ENCODE data around the gene LBX1.

The LBX1 gene

GRCh38 chr10:101267290-101267680 is 38.0 kb upstream of the LBX1 start:
- ChIA-PET CTCF (interaction anchor here (0.6 to 1.4 kb wide), 3 partner anchors 9 to 53 kb away, joined by 3 to 7 read pairs (median 4); no protein-coding TSS in a partner anchor), POLR2A (ENCODE audit: low non-redundant PET) (interaction anchor here (0.6 kb wide), 1 partner anchor 65 kb away, joined by 5 read pairs; no protein-coding TSS in a partner anchor)
- no peak overlapping the region for H3K27ac ChIP-seq
- TF ChIP-seq CTCF (conservative IDR thresholded peaks at IDR 0.05; ENCODE audit: low read depth) = no peak
- DNase-seq (ENCODE audit: low spot score) = no peak

GRCh38 chr10:101266381-101267289 is 37.4 kb upstream of the LBX1 start:
- ChIA-PET CTCF (interaction anchor here (0.6 to 1.4 kb wide), 3 partner anchors 10 to 1138 kb away, joined by 3 to 4 read pairs (median 3); no protein-coding TSS in a partner anchor), POLR2A (ENCODE audit: low non-redundant PET) (interaction anchor here (0.6 kb wide), 2 partner anchors 64 to 107 kb away, joined by 4 to 5 read pairs; no protein-coding TSS in a partner anchor)
- no peak for TF ChIP-seq CTCF (conservative IDR thresholded peaks at IDR 0.05; ENCODE audit: low read depth)

GRCh38 chr10:101263150-101263752 is 34.0 kb upstream of the LBX1 start:
- POLR2A ChIA-PET (ENCODE audit: low non-redundant PET) = interaction anchor here (0.6 kb wide), 1 partner anchor 47 kb away, joined by 6 read pairs; no protein-coding TSS in a partner anchor

More at GRCh38 chr10:101266381-101267289, 37.4 kb upstream of the LBX1 start:
- H3K27ac ChIP-seq = no peak overlapping the region
- DNase-seq (ENCODE audit: low spot score) = no peak

GRCh38 chr10:101262147-101262546 is 32.9 kb upstream of the LBX1 start:
- CTCF ChIA-PET = no interaction called here
- TF ChIP-seq CTCF (conservative IDR thresholded peaks at IDR 0.05; ENCODE audit: low read depth) = no peak
- H3K27ac ChIP-seq = no peak overlapping the region
- POLR2A ChIA-PET (ENCODE audit: low non-redundant PET) = no interaction called here
- no peak for DNase-seq (ENCODE audit: low spot score)

More at GRCh38 chr10:101263150-101263752, 34.0 kb upstream of the LBX1 start:
- CTCF ChIA-PET = interaction anchor here (0.7 to 2.4 kb wide), 2 partner anchors 49 to 248 kb away, joined by 4 to 8 read pairs; no protein-coding TSS in a partner anchor
- DNase-seq (ENCODE audit: low spot score) = no peak
- TF ChIP-seq CTCF (conservative IDR thresholded peaks at IDR 0.05; ENCODE audit: low read depth) = no peak
- no peak overlapping the region for H3K27ac ChIP-seq

GRCh38 chr10:101261702-101262101 is 32.4 kb upstream of the LBX1 start:
- H3K27ac ChIP-seq = no peak overlapping the region
- DNase-seq (ENCODE audit: low spot score) = no peak
- TF ChIP-seq CTCF (conservative IDR thresholded peaks at IDR 0.05; ENCODE audit: low read depth) = no peak
- ChIA-PET CTCF (interaction anchor here (0.6 to 1.2 kb wide), 2 partner anchors 48 to 206 kb away, joined by 5 read pairs; no protein-coding TSS in a partner anchor), POLR2A (ENCODE audit: low non-redundant PET) (no interaction called here)
